BE2C (cell line): Measurements from ENCODE around the gene NFATC1.

Experiments
- DNase-seq: peaks from one replicate; pipeline ENCODE4 v3.0.0-alpha.2; 2020
- H3K27me3 ChIP-seq: fragments of 250-450 bp; sonication (Bioruptor Pico); 2 replicates; pipeline ENCODE4 v1.5.1; 2020; ENCODE audit warnings: mild to moderate bottlenecking
- H3K36me3 ChIP-seq: fragments of 250-450 bp; sonication (Bioruptor Pico); 2 replicates; pipeline ENCODE4 v1.5.1; 2020; ENCODE audit warnings: mild to moderate bottlenecking
- H3K4me1 ChIP-seq: fragments of 250-450 bp; sonication (Bioruptor Pico); 2 replicates; pipeline ENCODE4 v1.5.1; 2020
- H3K4me3 ChIP-seq: 2 replicates; pipeline ENCODE4 v1.5.1; 2011; ENCODE audit warnings: low read depth, low read length
- H3K9me3 ChIP-seq: fragments of 250-450 bp; sonication (Bioruptor Pico); 2 replicates; pipeline ENCODE4 v1.5.1; 2020
- TF ChIP-seq, protein P1 (sequence below): IDR thresholded peaks from 2 replicates; pipeline ENCODE4 v1.5.1; 2012; ENCODE audit warnings: mild to moderate bottlenecking, low read depth, low read length

Gene NFATC1

DNA sequence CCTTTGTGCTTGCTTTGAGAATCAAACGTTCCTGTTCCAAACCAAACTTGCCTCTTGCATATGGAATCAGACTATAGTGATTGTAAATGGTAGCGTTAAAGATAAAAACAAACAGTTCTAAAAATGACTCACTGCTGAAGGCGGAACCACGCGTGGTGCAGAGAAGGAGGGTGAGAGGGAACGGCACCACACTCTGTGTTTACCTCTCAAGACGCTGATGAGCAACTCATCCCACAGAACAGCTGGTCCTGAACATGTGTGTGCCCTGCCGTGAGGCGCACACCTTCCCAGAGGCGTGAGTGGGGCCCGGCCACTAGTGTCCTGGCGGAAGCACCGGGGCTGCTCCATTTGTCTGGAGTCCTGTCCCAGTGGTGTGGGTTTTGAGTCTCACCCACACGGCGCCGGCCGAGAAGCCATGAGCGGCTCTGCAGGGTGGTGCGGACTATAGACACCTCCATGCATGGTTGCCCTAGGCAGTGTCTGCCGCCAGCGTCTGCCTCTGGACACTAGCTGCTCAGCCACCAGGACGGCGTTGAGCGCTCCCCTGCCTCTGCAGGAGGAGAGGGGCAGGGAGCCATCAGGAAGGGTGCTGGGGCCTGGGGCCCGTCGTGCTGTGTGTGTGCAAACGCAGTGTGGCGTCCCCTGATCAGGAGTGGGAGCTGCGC, 52.1 kb downstream of the NFATC1 start:
- H3K36me3 ChIP-seq = no peaks in the 10 kb centered on the region
- no peak overlapping the region for H3K4me3 ChIP-seq
- no peaks in the 10 kb centered on the region for H3K27me3 ChIP-seq
- H3K4me1 ChIP-seq = no peaks in the 10 kb centered on the region
- no peaks in the 10 kb centered on the region for H3K9me3 ChIP-seq
- DNase-seq = no peak
- TF ChIP-seq, protein P1, sequence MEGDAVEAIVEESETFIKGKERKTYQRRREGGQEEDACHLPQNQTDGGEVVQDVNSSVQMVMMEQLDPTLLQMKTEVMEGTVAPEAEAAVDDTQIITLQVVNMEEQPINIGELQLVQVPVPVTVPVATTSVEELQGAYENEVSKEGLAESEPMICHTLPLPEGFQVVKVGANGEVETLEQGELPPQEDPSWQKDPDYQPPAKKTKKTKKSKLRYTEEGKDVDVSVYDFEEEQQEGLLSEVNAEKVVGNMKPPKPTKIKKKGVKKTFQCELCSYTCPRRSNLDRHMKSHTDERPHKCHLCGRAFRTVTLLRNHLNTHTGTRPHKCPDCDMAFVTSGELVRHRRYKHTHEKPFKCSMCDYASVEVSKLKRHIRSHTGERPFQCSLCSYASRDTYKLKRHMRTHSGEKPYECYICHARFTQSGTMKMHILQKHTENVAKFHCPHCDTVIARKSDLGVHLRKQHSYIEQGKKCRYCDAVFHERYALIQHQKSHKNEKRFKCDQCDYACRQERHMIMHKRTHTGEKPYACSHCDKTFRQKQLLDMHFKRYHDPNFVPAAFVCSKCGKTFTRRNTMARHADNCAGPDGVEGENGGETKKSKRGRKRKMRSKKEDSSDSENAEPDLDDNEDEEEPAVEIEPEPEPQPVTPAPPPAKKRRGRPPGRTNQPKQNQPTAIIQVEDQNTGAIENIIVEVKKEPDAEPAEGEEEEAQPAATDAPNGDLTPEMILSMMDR = no peak

GRCh38 chr18:79448621-79449020, 52.9 kb downstream of the NFATC1 start:
- Histone ChIP-seq H3K4me1 (no peaks in the 10 kb centered on the region), H3K4me3 (no peak overlapping the region), H3K27me3 (no peaks in the 10 kb centered on the region), H3K9me3 (no peaks in the 10 kb centered on the region), H3K36me3 (no peaks in the 10 kb centered on the region)
- no peak for DNase-seq
- TF ChIP-seq, protein P1 = no peak

DNA sequence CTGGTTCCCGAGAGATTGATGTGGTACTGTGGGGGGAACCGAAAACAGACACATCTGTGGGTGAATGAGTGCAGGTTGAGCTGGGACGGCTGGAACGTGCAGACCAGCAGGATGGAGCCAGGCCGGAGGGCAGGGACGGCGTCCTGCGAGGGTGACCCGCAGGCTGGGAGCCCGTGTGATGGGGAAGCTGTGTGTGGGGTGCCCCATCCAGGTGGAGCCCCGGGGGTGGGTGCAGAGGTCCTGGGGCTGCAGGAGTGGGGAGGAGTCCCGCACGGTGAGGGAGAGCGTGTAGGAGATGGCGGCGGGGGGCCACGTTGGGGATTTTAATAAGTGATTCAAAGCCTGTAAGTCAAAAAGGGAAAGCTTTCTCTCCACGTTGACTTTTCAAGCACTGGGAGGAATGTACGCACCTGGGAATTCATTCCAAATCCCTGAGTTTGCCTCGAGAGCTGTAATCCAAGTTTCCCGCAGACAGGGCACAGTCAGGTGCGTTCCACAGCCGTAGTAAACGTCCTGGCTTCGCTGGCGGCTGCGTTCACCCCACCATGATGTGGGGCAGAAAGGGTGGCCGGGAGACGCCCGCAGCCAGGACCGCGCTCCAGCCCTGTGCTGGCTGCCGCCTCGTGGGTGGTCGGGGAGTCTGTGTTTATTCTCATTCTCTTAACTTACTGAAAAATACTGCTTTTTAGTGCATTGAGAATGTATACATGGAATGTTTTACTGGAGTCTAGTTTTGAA, 54.0 kb downstream of the NFATC1 start:
- TF ChIP-seq, protein P1 = no peak
- no peaks in the 10 kb centered on the region for H3K9me3 ChIP-seq
- no peaks in the 10 kb centered on the region for H3K36me3 ChIP-seq
- DNase-seq = no peak
- no peaks in the 10 kb centered on the region for H3K27me3 ChIP-seq
- no peaks in the 10 kb centered on the region for H3K4me1 ChIP-seq
- H3K4me3 ChIP-seq = no peak overlapping the region

- no peaks in the 10 kb centered on the region for H3K27me3 ChIP-seq
- no peaks in the 10 kb centered on the region for H3K4me1 ChIP-seq
- no peaks in the 10 kb centered on the region for H3K9me3 ChIP-seq
- H3K4me3 ChIP-seq = no peak overlapping the region
- DNase-seq = no peak
- TF ChIP-seq, protein P1 = no peak
- no peaks in the 10 kb centered on the region for H3K36me3 ChIP-seq
Measured at GRCh38 chr18:79450289-79451080, 54.8 kb downstream of the NFATC1 start.

GRCh38 chr18:79451237-79452125, 55.8 kb downstream of the NFATC1 start:
- Histone ChIP-seq H3K27me3 (no peaks in the 10 kb centered on the region), H3K4me3 (no peak overlapping the region), H3K9me3 (no peaks in the 10 kb centered on the region), H3K4me1 (no peaks in the 10 kb centered on the region), H3K36me3 (no peaks in the 10 kb centered on the region)
- TF ChIP-seq, protein P1 = no peak
- DNase-seq = no peak
